Measurements from ENCODE around the gene TM9SF3.

- TF ChIP-seq POLR2A (IDR thresholded peaks at IDR 0.05) (no peak), CTCF (IDR thresholded peaks at IDR 0.05 in 4 of 5, conservative IDR thresholded peaks at IDR 0.05 in 1 of 5) (no peak)
These were observed 22.7 kb upstream of the TM9SF3 start for GRCh38 chr10:96609510-96609909.

Data from gastrocnemius medialis (tissue), 4 donors.